Measurements from ENCODE around the gene TSSK6.

The TSSK6 gene

DNA sequence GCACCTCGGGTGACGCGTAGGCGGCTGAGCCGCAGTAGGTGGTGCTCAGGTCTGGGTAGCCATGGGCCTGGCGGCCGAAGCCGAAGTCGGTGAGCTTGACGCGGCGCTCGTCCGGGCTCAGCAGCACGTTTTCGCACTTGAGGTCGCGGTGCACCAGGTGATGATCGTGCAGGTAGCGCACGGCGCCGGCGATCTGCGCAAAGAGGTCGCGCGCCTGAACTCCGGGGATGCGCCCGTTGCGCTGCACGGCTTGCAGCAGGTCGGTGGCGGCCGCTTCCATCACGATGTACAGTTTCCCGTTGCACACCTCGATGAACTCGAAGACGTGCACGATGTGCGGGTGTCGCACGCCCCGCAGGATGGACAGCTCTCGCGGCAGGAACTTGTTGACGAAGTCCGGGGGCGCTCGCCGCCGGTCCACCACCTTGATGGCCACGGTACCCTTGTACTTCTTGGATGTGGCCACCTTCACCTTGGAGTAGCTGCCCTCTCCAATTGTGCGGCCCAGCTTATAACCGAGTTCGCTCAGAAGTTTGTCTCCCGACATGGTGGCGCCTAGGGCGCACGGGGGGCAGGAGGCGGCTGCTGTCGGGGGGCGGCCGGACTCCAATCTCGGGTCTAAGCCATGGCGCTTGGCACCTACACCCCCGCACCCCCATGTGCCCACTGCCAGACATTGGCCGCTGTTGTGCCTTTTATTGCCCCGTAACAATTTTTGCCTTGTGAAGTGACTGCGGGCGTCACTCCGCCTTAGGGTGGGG is at the start of gene TSSK6:
TSSK6 (minus strand) TSS at position 668 of the 761 bp plus-strand sequence; CDS start at position 547, 121 bp downstream.
- no peak for DNase-seq

DNA sequence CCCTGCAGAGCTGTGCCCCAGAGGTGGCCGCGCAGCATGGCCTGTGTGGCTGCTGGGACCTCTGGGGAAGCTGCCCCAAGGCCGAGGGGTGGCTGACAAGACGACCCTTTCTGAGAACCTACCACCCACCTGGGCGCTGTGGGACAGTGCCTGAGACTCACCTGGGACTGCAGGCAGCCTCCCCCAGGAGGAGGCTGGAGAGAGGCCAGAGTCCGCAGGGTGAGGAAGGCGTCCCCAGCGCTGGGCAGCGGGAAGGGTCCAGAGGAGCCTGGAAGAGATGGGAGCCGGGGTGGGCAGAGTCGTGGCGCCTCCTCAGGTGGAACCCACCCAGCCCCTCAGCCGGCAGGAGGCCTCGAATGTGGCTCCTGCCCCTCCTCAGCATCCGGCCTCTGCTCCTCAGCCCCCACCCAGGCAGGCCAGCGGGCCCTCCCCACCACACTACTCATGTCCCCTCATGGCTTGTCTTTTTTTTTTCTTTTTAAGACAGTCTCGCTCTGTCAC is 48.0 kb upstream of the TSSK6 start:
- no peak for DNase-seq

DNA sequence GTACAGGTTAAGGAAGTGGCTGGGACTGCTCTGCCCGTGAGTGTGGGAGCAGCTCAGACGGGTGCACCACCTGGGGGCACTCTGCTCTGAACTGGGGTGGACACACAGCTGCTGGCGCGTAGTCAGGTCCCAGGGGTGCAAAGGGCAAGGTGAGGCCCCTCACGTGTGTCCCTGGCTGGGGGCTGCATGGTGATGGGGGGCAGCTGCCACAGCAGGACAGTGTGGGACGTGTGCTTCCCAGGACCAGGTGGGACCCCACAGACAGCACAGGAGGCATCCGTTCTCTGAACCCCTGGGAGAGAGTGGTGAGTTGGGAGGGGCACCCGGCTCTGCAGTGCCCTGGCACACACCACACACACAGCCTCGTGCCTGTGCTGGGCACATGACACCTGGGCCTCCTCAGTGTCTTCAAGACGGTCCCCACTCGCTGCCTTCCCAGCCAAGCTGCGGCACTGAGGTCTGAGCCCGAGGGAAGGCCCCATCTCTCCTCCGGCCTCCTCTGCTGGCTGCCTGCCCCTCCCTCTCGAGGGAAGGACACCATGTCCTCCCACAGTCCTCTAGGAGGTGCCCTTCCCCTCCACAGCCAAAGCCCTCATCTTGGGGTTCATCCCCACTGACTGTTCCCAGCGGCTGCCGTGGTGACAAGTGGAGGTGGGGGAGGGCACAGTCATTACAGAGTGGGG is 47.5 kb upstream of the TSSK6 start:
- DNase-seq = peak; percentile 45 to 54

- DNase-seq = no peak
Observed at GRCh38 chr19:19561946-19562664, 46.8 kb upstream of the TSSK6 start.

GRCh38 chr19:19559931-19560330 is 44.6 kb upstream of the TSSK6 start:
- no peak for DNase-seq

DNA sequence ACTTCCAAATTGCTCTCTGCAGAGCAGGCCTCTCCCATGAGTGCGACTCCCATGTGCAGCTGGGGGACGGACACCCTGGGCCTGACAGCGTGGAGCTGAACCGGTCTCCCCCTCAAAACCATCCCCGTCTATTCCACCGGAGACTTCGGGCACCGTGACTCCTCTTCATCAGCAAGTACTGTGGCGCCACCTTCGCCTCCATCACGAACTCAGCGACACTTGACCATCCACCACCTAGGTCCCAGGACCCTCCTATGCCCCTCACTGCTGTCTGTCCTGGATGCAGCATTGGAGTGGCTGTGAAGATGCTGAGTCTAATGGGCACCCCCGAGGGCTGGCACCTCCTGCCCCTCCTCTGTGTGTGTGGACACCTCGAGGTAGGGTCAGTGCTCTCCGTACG is 43.3 kb upstream of the TSSK6 start:
- DNase-seq = no peak

DNA sequence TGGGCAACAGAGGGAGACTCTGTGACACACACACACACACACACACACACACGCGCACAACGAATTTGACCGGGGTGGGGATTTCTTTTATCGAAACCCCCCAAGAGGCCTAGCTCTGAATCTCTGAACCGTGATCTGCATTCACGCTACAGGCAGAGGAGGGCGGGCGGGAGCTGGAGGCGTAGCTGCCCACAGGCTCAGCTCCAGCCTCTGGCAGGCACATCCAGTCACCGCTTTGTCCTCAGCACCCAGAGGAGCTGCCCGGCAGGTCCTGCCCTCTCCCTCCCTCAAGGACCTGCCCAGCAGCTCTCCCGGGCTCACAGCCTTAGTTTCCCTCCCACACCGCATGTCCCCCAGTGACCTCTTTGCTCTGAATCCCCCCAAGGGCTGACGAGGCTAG is 42.7 kb upstream of the TSSK6 start:
- no peak for DNase-seq

DNA sequence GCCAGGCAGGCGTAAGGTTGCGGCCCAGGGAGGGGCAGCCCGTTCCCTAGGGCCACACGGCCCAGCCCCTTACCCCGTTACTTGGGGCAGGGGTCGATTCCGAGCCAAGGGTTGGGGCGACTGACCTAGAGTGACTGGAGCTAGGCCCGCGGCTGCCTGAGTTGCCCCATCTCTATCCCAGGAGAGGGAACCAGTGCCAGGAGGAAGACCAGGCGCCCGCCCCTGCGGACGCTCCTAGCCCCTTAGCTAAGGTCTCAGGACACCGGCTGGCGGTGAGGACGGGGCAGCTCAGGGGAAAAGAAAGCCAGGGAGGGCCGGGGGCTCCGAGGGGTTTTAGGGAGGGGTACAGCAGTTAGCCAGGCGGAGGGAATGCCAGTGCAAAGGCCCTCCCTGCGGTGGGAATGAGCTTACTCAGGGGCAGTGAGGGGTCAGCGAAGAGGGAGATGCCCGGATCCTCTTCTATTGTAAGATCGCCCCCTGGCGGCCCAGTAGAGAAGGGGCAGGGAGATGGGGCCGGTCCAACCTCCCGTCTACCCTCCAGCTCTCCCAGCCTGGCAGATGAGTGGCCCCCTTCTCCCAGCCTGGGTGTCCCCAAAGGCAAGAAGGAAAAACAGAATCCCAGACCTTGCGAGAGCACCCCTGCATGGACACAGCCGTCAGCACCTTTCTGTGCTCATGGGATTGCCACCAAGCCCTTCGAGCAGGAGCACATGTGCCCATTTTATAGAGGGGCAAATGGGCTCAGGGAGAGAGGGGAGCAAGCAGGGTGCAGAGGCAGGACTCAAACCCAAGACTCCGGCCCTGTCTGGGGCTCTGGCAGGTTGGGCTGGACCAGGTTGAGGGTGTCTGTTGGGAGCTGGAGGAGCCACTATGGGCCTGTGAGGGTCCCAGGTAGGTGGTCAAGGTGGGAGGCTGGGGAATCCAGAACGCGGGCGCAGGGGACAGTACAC is 39.0 kb upstream of the TSSK6 start:
- DNase-seq = peak; percentile 59 to 60

DNA sequence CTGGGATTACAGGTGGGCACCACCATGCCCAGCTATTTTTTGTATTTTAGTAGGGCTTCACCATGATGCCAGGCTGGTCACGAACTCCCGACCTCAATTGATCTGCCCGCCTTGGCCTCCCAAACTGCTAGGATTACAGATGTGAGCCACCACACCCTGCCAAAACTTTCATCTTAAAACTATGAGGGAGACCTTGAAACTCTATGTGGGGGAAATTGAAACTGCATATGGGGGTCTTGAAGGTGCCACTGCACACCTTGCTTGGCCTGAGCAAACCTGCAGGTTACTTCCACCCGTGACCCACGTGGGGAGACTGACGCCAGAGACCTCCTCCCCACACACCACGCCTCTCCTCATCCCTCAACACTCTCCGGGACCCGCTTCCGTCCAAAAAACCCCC is 38.3 kb upstream of the TSSK6 start:
- no peak for DNase-seq

GRCh38 chr19:19552798-19553197 is 37.5 kb upstream of the TSSK6 start:
- DNase-seq = no peak

DNA sequence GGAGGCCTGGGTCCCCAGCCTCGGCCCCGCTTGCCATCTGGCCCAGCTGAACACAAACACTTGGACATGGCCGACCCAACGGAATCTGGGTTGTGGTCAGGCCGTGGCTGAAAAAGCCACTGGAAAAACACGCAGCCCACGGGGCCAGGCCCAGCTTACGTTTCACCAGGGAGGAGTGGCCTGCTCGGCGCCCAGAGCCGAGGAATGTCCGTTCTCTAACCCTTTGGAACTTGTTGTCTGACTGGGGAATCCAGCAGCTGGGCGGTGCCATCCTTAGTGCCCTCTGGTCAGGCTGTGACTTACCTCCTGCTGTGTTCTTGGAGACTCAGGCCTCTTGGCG is 36.5 kb upstream of the TSSK6 start:
- DNase-seq = no peak

DNA sequence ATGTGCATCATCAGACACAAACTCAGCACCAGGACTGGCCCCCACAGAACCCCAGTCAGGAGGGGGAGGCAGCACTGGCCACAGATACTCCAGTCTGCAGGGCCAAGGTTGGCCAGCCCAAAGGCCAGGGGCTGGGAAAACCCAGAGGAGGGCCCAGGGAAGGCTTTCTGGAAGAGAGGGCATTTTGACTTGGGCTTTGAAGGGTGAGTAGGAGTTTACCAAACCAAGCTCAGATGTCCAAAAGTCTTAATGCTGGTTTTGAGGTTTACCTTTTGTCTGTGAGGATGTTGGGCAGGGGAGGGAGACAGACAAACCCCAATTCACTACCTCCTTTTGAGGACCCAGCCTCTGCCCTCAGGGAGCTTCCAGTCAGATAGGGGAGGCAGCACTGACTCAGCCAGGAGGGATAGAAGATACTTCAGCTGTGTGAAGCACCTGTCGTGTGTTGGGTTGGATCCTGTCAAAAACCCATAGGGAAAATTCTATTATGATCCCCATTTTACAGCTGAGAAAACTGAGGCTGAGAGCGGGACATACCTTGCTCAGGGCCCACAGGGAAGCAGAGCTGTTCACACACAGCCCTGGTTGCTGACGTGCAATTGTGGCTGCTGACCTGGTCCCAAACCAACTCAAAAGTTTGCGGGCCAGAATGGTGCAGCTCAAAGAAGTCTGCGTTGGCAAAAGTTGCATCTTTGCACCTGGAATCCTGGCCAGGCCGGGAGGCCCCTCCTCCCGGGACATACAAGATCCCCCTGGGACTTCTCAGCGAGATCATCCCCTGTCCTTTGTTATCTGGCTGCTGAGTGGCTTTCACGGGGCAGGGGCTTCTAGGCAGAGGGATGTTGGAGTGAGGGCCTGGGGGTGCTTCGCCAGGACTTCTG is 35.9 kb upstream of the TSSK6 start:
- no peak for DNase-seq

DNA sequence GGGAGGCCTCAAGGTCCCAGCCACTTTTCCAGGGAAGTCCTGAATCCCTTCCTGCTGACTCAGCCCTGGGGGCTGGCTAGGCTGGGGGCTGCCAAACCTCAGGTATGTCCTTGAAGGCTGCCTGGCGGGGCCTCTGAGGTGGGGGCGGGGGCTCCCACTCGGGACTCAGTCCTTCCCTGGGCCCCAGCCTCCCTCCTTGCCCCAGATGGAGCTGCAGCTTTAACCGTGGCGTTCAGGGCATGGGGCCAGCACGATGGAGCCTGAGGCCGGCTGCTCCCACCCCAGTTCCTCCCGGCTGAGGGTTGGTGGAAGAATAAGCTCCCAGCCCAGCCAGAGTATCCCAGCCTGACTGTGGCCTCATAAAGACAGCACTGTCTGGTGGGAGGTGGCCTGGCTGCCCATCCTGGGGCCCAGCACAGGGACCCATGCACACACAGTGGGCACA is 35.2 kb upstream of the TSSK6 start:
- no peak for DNase-seq

- DNase-seq = no peak
Observed at GRCh38 chr19:19549804-19550464, 34.6 kb upstream of the TSSK6 start.

GRCh38 chr19:19548915-19549759 is 33.8 kb upstream of the TSSK6 start:
- DNase-seq = no peak

GRCh38 chr19:19547674-19548336 is 32.5 kb upstream of the TSSK6 start:
- no peak for DNase-seq

DNA sequence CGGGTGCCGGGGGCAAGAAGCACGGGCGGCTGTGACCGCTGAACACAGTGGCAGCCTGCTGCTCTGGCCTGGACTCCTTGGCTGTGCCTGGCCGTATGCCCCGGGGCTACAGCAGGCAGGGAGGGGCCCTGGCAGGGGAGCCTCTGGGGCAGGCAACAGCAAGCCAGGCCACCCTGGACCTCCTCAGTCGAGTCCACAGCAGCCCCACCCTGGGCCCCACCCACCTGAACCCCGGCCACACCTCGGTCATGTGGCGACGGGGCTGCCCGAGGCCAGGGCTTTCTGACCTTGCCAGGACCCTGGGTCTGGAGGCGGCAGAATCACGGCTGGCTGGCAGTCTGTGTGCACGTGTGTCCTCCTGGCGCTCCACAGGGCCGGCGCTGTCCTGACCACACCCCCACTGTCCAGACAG is 31.4 kb upstream of the TSSK6 start:
- DNase-seq = no peak

DNA sequence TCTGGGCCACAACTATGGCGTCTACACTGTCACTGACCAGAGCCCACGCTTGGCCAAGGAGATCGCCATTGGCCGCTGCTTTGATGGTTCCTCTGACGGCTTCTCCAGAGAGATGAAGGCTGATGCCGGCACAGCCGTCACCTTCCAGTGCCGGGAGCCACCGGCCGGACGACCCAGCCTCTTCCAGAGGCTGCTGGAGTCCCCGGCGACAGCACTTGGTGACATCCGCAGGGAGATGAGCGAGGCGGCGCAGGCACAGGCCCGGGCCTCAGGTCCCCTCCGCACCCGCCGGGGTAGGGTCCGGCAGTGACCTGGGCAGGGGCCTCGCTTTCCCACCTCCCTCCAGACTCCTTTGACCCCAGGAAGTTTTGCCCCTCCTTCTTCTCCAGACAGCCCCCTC is 30.4 kb upstream of the TSSK6 start:
- no peak for DNase-seq

- DNase-seq = no peak
Observed at GRCh38 chr19:19544954-19545591, 29.7 kb upstream of the TSSK6 start.

Data from activated CD4-positive, alpha-beta T cell treated with anti-CD3 and anti-CD28 coated beads for 4 hours (primary cell).